H1 (cell line): ENCODE measurements around the gene TIAM2. TPM values are rescaled to one million over a fixed set of nuclear protein-coding genes. Genes with fewer than 3 reads are reported as not detected.

ENCODE experiments used
- CTCF ChIA-PET: fragments of 300-600 bp; sonication (Branson Sonifier 250); formaldehyde crosslinking; loops from one replicate; lab custom pipeline; 2021; ENCODE audit not compliant: partially characterized antibody; lab: Charles Lee
- POLR2A ChIA-PET: fragments of 300-600 bp; sonication (Branson Sonifier 250); formaldehyde crosslinking; loops from one replicate; lab custom pipeline; 2021; ENCODE audit warnings: inconsistent platforms; ENCODE audit not compliant: partially characterized antibody; lab: Charles Lee
- DNase-seq, 2 experiments: peaks; one replicate each; pipeline versions ENCODE4 v3.0.0 to v3.0.0-alpha.2; 2010 to 2022; ENCODE audit warnings: low spot score in 2 of 2, low read depth in 1 of 2, mixed read lengths in 1 of 2
- FAIRE-seq: peaks from 2 replicates; lab custom pipeline; 2011; peaks lifted over from hg19 to GRCh38; lab: Jason Lieb, UNC
- H2AFZ ChIP-seq: 2 replicates; pipeline ENCODE4 v1.8.1; 2012; ENCODE audit warnings: low read length, inconsistent platforms
- H2AK5ac ChIP-seq: 2 replicates; pipeline ENCODE4 v1.6.1; 2013; ENCODE audit warnings: low read depth, low read length
- H2BK120ac ChIP-seq: replicated peaks from 2 replicates; pipeline ENCODE3; 2013; ENCODE audit warnings: low read depth, low read length, inconsistent platforms
- H2BK12ac ChIP-seq: 2 replicates; pipeline ENCODE4 v1.6.1; 2013; ENCODE audit warnings: low read depth, low read length
- H2BK15ac ChIP-seq: 2 replicates; pipeline ENCODE4 v1.6.1; 2013; ENCODE audit warnings: low read length
- H2BK20ac ChIP-seq: 2 replicates; pipeline ENCODE4 v1.6.1; 2013; ENCODE audit warnings: low read length
- H2BK5ac ChIP-seq: 2 replicates; pipeline ENCODE4 v1.6.1; 2013; ENCODE audit warnings: low read depth, low read length
- H3K14ac ChIP-seq: 2 replicates; pipeline ENCODE4 v1.6.1; 2013; ENCODE audit warnings: inconsistent platforms; ENCODE audit not compliant: insufficient read length
- H3K18ac ChIP-seq: 2 replicates; pipeline ENCODE4 v1.6.1; 2013; ENCODE audit warnings: low read length; ENCODE audit errors: extremely low read depth
- H3K23ac ChIP-seq: 2 replicates; pipeline ENCODE4 v1.6.1; 2013; ENCODE audit warnings: inconsistent platforms; ENCODE audit not compliant: insufficient read length
- H3K23me2 ChIP-seq: 2 replicates; pipeline ENCODE4 v1.6.1; 2013; ENCODE audit warnings: low read depth, low read length
- H3K27ac ChIP-seq: 2 replicates; pipeline ENCODE4 v1.6.1; 2011; ENCODE audit warnings: low read depth, low read length, inconsistent platforms
- H3K27me3 ChIP-seq, 4 experiments: replicated peaks in 1 of 4; 1 replicate in 1 of 4; 2 replicates in 3 of 4; pipeline versions ENCODE4 v1.6.1 to v1.8.1; 2011 to 2013; ENCODE audit warnings: low read length in 3 of 4, mild to moderate bottlenecking in 3 of 4, inconsistent platforms in 2 of 4, mixed read lengths in 2 of 4, moderate library complexity in 1 of 4; ENCODE audit not compliant: control insufficient read depth in 3 of 4, insufficient read depth in 3 of 4; ENCODE audit errors: extremely low read depth in 1 of 4
- H3K36me3 ChIP-seq, 4 experiments: 2 replicates each; pipeline versions ENCODE4 v1.6.1 to v1.8.1; 2011 to 2013; ENCODE audit warnings: mild to moderate bottlenecking in 4 of 4, low read length in 3 of 4, moderate library complexity in 2 of 4, control low read depth in 1 of 4, inconsistent platforms in 1 of 4; ENCODE audit not compliant: insufficient read depth in 4 of 4, control insufficient read depth in 2 of 4
- H3K4ac ChIP-seq: replicated peaks from 2 replicates; pipeline ENCODE3; 2013; ENCODE audit warnings: low read length, low read depth, mixed read lengths, inconsistent platforms; ENCODE audit not compliant: insufficient read length
- H3K4me1 ChIP-seq, 4 experiments: replicated peaks in 1 of 4; 1 replicate in 1 of 4; 2 replicates in 3 of 4; pipeline versions ENCODE4 v1.6.1 to v1.8.1; 2011 to 2013; ENCODE audit warnings: low read length in 3 of 4, inconsistent platforms in 2 of 4, mixed read lengths in 1 of 4; ENCODE audit not compliant: insufficient read depth in 4 of 4, control insufficient read depth in 3 of 4
- H3K4me2 ChIP-seq, 2 experiments: 2 replicates each; pipeline versions ENCODE4 v1.6.1 to v1.8.1; 2011 to 2013; ENCODE audit warnings: low read depth in 2 of 2, low read length in 2 of 2, control low read depth in 1 of 2, inconsistent platforms in 1 of 2, mild to moderate bottlenecking in 1 of 2; ENCODE audit not compliant: insufficient read depth in 1 of 2
- H3K4me3 ChIP-seq, 4 experiments: fragments of 200-600, 300-600 bp in 1 of 4; sonication (generic), shearing (Covaris generic), sonication (Bioruptor Twin) in 1 of 4; 2 replicates each; pipeline versions ENCODE4 v1.5.1 to v1.8.1; 2011 to 2016; ENCODE audit warnings: low read length in 4 of 4, low read depth in 3 of 4, control low read depth in 2 of 4, inconsistent platforms in 2 of 4, mild to moderate bottlenecking in 2 of 4, mixed read lengths in 1 of 4, moderate library complexity in 1 of 4; ENCODE audit not compliant: insufficient read depth in 2 of 4; ENCODE audit errors: extremely low read depth in 1 of 4
- H3K56ac ChIP-seq: replicated peaks from 2 replicates; pipeline ENCODE3; 2013; ENCODE audit warnings: low read depth, mild to moderate bottlenecking, mixed read lengths, low read length, inconsistent platforms; ENCODE audit not compliant: insufficient read length
- H3K79me1 ChIP-seq: 2 replicates; pipeline ENCODE4 v1.6.1; 2013; ENCODE audit warnings: low read depth, low read length, control low read depth
- H3K79me2 ChIP-seq, 2 experiments: 2 replicates each; pipeline versions ENCODE4 v1.6.1 to v1.8.1; 2012 to 2013; ENCODE audit warnings: low read length in 2 of 2, mild to moderate bottlenecking in 2 of 2, inconsistent platforms in 1 of 2; ENCODE audit not compliant: insufficient read depth in 2 of 2, control insufficient read depth in 1 of 2
- H3K9ac ChIP-seq, 4 experiments: replicated peaks in 1 of 4; 1 replicate in 1 of 4; 2 replicates in 3 of 4; pipeline versions ENCODE4 v1.6.1 to v1.8.1; 2011 to 2013; ENCODE audit warnings: low read depth in 3 of 4, low read length in 3 of 4, control low read depth in 2 of 4, mild to moderate bottlenecking in 2 of 4, moderate library complexity in 2 of 4, inconsistent platforms in 1 of 4; ENCODE audit errors: extremely low read depth in 1 of 4
- H3K9me3 ChIP-seq, 2 experiments: 2 replicates each; pipeline versions ENCODE4 v1.6.1 to v1.8.1; 2012 to 2013; ENCODE audit warnings: mild to moderate bottlenecking in 2 of 2, moderate library complexity in 2 of 2, control low read depth in 1 of 2, inconsistent platforms in 1 of 2, low read depth in 1 of 2, low read length in 1 of 2, mixed read lengths in 1 of 2; ENCODE audit not compliant: insufficient read depth in 2 of 2
- H4K20me1 ChIP-seq, 2 experiments: replicated peaks in 1 of 2; 2 replicates each; pipeline versions ENCODE3 to v1.8.1; 2011 to 2013; ENCODE audit warnings: inconsistent platforms in 2 of 2, low read length in 2 of 2, mild to moderate bottlenecking in 1 of 2; ENCODE audit not compliant: insufficient read depth in 2 of 2, control insufficient read depth in 1 of 2
- H4K5ac ChIP-seq: 2 replicates; pipeline ENCODE4 v1.6.1; 2013; ENCODE audit warnings: low read length, low read depth, mixed read lengths, inconsistent platforms; ENCODE audit not compliant: insufficient read length
- H4K8ac ChIP-seq: 2 replicates; pipeline ENCODE4 v1.8.0; 2013; ENCODE audit warnings: mild to moderate bottlenecking, moderate library complexity, low read length, inconsistent platforms; ENCODE audit not compliant: insufficient read depth; ENCODE audit errors: extremely low read depth
- H4K91ac ChIP-seq: replicated peaks from 2 replicates; pipeline ENCODE3; 2013; ENCODE audit warnings: low read length, mixed read lengths, inconsistent platforms; ENCODE audit not compliant: insufficient read length
- ATF2 ChIP-seq: IDR thresholded peaks from 2 replicates; pipeline ENCODE4 v1.6.1; 2012; ENCODE audit warnings: low read length, inconsistent platforms
- KDM4A ChIP-seq: IDR thresholded peaks from one replicate; pipeline ENCODE4 v1.7.1; 2012; ENCODE audit warnings: low read depth, mild to moderate bottlenecking, moderate library complexity, low read length, inconsistent platforms; ENCODE audit not compliant: severe bottlenecking
- MAX ChIP-seq: IDR thresholded peaks from 2 replicates; pipeline ENCODE4 v1.6.1; 2012; ENCODE audit warnings: inconsistent platforms
- TCF12 ChIP-seq: IDR thresholded peaks from 2 replicates; pipeline ENCODE4 v1.6.1; 2011; ENCODE audit warnings: low read depth, mild to moderate bottlenecking, low read length
- WGBS, 2 experiments: shearing (Covaris generic) in 1 of 2; methylation state at CpG; one replicate each; pipeline versions ENCODE4 v1.1.6 to v1.1.7; 2013 to 2015; ENCODE audit warnings: low lambda C conversion rate in 2 of 2, mixed read lengths in 2 of 2, inconsistent platforms in 1 of 2, low coverage in 1 of 2, missing lambda C conversion rate in 1 of 2; ENCODE audit not compliant: insufficient replicate concordance in 2 of 2, insufficient coverage in 1 of 2, insufficient read length in 1 of 2; ENCODE audit errors: extremely low coverage in 1 of 2, missing lambda C conversion rate in 1 of 2; 5-methylcytosine and 5-hydroxymethylcytosine counted together
- polyA plus RNA-seq, 7 experiments: library from polyadenylated mRNA; depleted of rRNA in 3 of 7; stranded (reverse) in 5 of 7; unstranded in 2 of 7; fragments of >200 nt in 5 of 7; fragments of 200-250 nt in 2 of 7; gene quantifications; 1 replicate in 5 of 7; 2 replicates in 1 of 7; 4 replicates in 1 of 7; pipeline versions ENCODE4 v1.2.1 to v1.2.3, GENCODE V29; 2011 to 2013; ENCODE audit warnings: missing spikeins in 2 of 7, mixed read lengths in 2 of 7
- total RNA-seq: library from RNA; stranded (reverse); fragmentation: NEBNext Ultra II Directional; extraction: Animal tissue kit (Norgen Biotek cat#: 25700); gene quantifications from 2 replicates; pipeline ENCODE4 v1.2.1, GENCODE V29; 2021

TIAM2 gene
- total and polyA plus RNA-seq, 2 of the 8 experiments (the other 6 are each of a cell fraction or from before 2014, with no cell fraction given): 7.4 to 23.9 TPM

GRCh38 chr6:155123520-155123919 is 128.4 kb downstream of the TIAM2 start:
- Histone ChIP-seq H2AFZ (no peak overlapping the region), H3K79me1 (no peaks in the 10 kb centered on the region; the same call in 1 of the 2 replicates), H2BK120ac (no peak overlapping the region), H3K4me2 (no peak overlapping the region; a peak in 1 of 4 replicates), H3K9me3 (no peaks in the 10 kb centered on the region), H3K4ac (no peak overlapping the region), H4K5ac (peak overlapping the region; percentile 23), H3K27ac (no peak overlapping the region), H4K20me1 (no peaks in the 10 kb centered on the region), H2BK20ac (peak overlapping the region; percentile 62; the same call in 1 of the 2 replicates), H4K8ac (no peak overlapping the region), H3K36me3 (no peaks in the 10 kb centered on the region), H3K23ac (no peak overlapping the region), H3K23me2 (no peaks in the 10 kb centered on the region; the same call in 1 of the 2 replicates), H2BK15ac (peak overlapping the region; percentile 85; the same call in 1 of the 2 replicates), H3K14ac (no peak overlapping the region), H3K56ac (no peak overlapping the region), H2BK5ac (no peak overlapping the region), H4K91ac (peak overlapping the region; percentile 22), H2AK5ac (no peak overlapping the region; the same call in 1 of the 2 replicates), H3K4me1 (peaks cover 6 to 28% (median 21%) of the 10 kb centered on the region in 4 experiments; a peak in 6 of 7 replicates), H3K27me3 (no peaks in the 10 kb centered on the region), H3K4me3 (no peak overlapping the region), H3K79me2 (no peaks in the 10 kb centered on the region), H3K18ac (peak overlapping the region; percentile 15; the same call in 1 of the 2 replicates), H2BK12ac (peak overlapping the region; percentile 85), H3K9ac (0 out of 7 replicates have a peak overlapping the region, but pooled peaks of 1 of the 4 experiments have one; percentile 39)
- CTCF ChIA-PET: interaction anchor here (1.0 to 2.4 kb wide), 5 partner anchors 16 to 251 kb away, joined by 3 to 7 read pairs (median 3); no protein-coding TSS in a partner anchor
- WGBS, 2 experiments: 84% methylated on average over 11 of the region's 11 CpGs; no CpG with 5 or more reads in 1 of the 2 experiments
- POLR2A ChIA-PET: interaction anchor here (0.7 to 1.1 kb wide), 3 partner anchors 9 to 73 kb away, joined by 3 read pairs; no protein-coding TSS in a partner anchor
- no peak for FAIRE-seq
- no peak for TF ChIP-seq KDM4A
- no peak for TF ChIP-seq ATF2
- TF ChIP-seq TCF12: no peak
- no peak for TF ChIP-seq MAX
- DNase-seq: no peak
